Fibroblast of lung (primary cell): ENCODE measurements around the gene DOCK7.

Experiments
- CTCF ChIP-seq, 2 donors: IDR thresholded peaks in 1 of 2; conservative IDR thresholded peaks in 1 of 2; 1 replicate in 1 of 2; 2 replicates in 1 of 2; pipeline ENCODE4 v1.5.1; 2011 to 2012; ENCODE audit warnings: low read length in 2 of 2, control low read depth in 1 of 2, inconsistent platforms in 1 of 2, low read depth in 1 of 2, mild to moderate bottlenecking in 1 of 2
- EZH2 ChIP-seq: IDR thresholded peaks from 2 replicates; pipeline ENCODE4 v1.5.1; 2012; ENCODE audit warnings: low read length, control low read depth, mild to moderate bottlenecking; ENCODE audit errors: missing control alignments

DNA sequence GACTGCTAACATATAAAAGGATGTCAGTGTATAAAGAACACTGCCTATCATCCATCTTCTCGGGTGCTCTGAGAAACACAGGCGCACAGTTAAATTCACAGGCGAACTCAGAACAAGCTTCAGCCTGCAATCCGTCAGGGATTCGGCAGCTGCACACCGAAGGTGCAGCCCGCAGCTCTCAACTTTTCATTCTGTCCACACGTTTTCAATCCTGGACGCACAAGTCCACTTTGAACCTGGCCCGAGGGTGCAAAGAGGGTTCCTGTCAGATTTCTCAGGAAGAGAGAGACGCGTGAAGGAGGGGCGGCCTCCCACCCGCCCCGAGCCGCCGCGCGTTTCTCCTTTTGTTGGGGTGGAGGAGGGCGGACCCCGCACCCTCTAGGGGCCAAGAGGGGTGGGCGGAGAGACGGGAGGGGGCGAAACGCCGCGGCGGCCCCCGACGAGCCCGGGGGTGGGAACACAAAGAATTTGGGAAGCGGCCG, 724 bp downstream of the DOCK7 start:
- no peak for TF ChIP-seq EZH2
- no peak for TF ChIP-seq CTCF (conservative IDR thresholded peaks at IDR 0.05 in 1 of 2, IDR thresholded peaks at IDR 0.05 in 1 of 2; ENCODE audit: low read depth in 1 of 2, low read length in 2 of 2)
